8988T (cell line): Measurements from ENCODE around the gene OTUD7B.
"Not testable (repeated sequence)": the region's sequence is repeated elsewhere in the genome, so short reads cannot be mapped to it uniquely, and the experiment has no call there.

ENCODE experiments used
- DNase-seq: peaks from one replicate; pipeline ENCODE4 v3.0.0; 2011

OTUD7B gene

GRCh38 chr1:149942207-149942606, 68.3 kb downstream of the OTUD7B start:
- DNase-seq = peak; percentile 41

DNA sequence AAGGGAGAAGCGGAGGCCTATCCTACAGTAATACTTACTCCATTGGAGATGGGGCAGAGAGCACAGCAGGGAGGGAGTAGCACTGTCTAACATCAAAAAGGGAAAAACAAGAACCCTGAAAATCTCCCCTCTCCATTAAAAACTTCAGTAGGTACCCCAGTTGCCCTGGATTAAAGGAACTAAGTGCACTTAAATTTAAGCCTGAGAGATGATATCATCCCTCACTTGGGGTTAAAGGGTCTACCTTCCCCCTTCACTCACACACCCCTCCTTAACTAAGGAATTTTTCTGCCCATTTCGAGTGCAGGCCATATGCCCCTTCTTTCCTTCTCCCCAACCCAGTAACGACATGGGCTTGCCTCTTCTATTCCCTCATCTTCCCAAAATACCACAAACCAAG, 70.1 kb downstream of the OTUD7B start:
- no peak for DNase-seq

DNA sequence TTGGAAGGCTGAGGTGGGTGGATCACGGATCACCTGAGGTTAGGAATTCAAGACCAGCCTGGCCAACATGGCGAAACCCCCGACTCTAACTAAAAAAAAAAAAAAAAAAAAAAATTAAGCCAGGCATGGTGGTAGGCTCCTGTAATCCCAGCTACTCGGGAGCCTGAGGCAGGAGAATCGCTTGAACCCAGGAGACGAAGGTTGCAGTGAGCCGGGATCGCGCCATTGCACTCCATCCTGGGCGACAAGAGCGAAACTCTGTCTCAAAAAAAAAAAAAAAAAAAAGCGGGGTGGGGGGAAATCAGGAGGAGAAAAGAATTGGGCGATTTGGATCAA, 71.9 kb downstream of the OTUD7B start:
- DNase-seq = not testable (repeated sequence)

DNA sequence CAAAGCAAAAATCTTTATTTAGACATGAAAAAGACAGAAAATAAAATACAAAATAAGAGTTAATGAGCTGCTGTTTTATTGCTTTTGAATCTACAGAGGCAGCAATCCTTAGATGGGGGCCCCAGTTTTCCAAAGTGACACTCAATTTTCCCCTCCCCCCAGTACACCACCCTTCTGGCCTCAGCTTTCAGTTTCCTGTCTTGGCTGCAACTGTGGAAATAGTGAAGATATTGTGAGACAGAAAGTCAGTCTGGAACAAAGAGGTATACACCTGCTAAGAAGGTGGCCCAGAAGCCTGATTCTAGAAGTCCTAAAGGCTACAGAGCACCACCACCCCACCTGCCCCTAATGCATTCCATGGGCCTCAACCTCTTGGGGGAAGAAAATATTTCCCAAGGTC, 72.8 kb downstream of the OTUD7B start:
- no peak for DNase-seq

- DNase-seq = no peak
Observed at GRCh38 chr1:149936992-149937705, 73.4 kb downstream of the OTUD7B start.

GRCh38 chr1:149936170-149936991, 74.1 kb downstream of the OTUD7B start, which contains the start of gene MTMR11:
Gene MTMR11, minus strand, starts transcription at chr1:149936879. Its CDS starts 232 bp downstream, at chr1:149936647.
- DNase-seq = no peak

DNA sequence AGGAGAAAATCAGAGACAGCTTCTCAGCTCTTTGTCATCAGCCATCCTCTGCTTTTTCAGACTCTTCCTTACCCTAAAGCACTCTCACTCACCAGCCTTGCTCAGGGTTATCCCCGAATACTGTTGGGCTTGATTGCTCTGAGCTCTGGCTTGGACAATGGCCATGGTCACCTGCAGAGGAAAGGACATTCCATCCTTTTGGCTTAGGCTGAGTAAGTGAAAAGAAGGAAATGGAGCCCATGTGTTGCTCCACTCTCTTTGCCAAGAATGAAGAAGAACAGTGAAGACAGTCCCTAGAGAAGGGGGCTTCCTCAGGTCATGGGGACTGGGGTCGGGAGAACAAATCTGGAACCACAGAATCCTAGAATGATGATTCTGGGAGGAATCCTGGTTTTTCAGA, 76.2 kb downstream of the OTUD7B start:
- DNase-seq = no peak

- DNase-seq = no peak
Observed at GRCh38 chr1:149933208-149933607, 77.3 kb downstream of the OTUD7B start.

DNA sequence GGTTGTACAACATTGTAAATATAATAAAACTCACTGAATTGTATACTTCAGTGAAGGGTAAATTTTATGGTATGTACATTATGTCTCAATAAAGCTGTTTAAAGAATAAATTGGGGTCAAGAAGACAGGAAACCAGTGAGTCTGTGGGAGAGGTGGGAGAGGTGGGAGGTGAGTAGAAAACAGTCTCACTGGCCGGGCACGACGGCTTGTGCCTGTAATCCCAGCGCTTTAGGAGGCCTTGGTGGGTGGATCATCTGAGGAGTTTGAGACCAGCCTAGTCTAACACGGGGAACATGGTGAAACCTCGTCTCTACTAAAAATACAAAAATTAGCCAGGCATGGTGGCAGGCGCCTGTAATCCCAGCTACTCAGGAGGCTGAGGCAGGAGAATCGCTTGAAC, 78.1 kb downstream of the OTUD7B start:
- no peak for DNase-seq

DNA sequence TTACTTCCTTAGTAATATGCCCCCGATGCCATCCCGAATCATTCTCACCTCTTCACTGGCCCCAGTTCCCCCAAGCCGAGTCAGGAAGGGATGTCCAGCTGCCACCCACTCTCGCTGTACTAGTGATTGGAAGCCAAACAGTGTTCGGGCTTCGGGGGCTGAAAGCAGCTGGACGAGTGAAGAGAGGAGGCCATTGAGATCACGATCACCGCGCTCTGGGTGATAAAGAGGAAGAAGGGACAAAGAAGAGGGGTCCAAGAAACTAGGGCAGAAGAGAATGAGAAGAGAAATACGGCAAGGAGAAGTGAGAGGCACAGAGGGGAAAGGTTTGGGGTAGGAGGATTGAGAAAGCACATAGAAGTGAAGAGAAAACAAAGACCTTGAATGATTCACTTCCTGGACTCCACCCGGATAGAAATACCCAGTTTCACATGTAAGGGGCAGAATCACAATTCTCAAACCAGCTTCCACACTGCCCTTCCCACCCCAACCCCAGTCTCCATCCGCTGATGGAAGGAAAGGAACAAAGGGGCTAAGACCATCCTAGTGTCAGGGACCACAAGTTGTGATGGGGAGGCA, 79.2 kb downstream of the OTUD7B start:
- no peak for DNase-seq

DNA sequence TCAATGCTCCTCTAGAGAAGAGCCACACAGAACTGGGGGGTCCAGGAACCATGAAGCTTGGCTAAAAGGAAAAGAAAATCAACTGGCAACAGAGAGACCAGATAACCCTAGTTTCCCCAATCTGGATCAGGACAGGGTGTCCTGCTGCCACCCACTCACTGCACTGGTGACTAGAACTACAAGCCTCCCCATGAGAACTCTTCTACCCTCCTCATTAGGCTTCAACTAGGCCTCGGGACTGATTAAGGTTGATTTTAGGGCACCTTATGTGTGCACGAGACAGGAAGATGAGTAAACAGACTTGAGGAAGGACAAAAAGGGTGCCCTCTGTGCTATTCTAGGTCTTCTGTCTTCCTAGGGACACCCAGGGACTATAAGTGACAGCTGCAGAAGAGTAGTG, 80.7 kb downstream of the OTUD7B start:
- DNase-seq = no peak

GRCh38 chr1:149928401-149928724, 82.2 kb downstream of the OTUD7B start:
- no peak for DNase-seq

GRCh38 chr1:149927563-149928400, 82.7 kb downstream of the OTUD7B start, which contains the start of gene SF3B4:
Gene SF3B4, minus strand, starts transcription at chr1:149927803. Its CDS starts 44 bp downstream, at chr1:149927759.
- peak; percentile 66 for DNase-seq

DNA sequence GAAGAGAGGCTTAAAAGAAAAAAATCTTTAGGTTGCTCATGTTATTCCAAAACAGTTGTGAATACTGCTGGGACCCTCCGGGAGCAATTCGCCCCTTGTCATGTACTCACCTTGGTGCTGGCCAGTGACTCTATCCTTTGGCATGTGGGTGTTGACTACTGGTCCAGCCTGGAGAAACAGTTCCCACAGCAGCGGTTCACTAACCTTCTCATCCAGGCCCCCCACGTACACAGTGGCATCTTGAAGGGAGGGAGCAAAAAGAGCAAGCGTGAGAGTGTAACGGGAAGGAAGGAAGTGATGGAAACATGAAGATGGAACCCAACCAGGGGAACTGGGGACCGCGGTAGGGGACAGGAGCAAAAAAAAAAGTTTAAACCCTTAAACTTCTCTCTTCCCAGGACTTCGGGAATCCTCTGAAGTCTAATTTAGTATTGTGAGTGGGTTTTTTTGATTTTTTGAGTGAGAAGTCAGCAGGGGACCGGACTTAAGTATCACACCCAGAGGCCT, 83.4 kb downstream of the OTUD7B start:
- no peak for DNase-seq

DNA sequence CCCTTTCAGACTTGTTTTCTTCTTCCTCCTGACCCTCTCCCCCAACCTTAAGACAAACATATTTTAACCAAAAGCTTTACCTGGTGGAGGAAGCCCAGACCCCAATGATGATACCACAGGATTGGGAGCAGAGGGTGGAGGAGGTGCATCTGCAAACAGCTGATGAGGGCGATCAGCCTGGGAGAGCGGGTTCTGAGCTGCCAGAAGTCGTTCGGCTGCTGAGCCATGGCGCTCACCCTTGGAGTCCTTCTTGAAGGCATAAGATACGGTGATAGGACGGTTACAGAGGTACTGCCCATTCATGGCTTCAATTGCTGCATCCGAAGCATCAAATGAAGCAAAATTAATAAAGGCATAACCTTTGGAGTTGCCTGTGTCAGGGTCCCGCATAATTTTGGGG, 84.2 kb downstream of the OTUD7B start:
- DNase-seq = no peak

DNA sequence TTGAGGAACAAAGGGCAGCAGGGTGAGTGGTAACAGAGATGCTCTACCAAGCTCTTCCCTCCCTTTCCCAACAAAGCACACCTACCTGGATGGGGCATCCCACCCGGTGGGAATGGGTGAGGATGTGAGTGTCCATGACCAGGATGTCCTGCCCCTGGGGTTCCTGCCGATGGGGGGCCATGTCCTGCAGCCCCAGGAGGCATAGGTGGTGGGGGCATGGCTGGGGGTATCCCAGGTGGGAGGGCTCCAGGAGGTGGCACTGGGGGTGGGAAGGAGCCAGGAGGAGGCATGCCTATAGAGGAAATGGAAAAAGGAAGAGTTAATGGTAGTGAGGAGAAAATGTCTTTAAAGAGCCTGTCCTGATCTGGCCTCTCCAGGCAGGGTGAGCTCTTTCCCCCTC, 84.8 kb downstream of the OTUD7B start:
- DNase-seq = no peak

- DNase-seq = no peak
Observed at GRCh38 chr1:149925345-149925744, 85.2 kb downstream of the OTUD7B start.

GRCh38 chr1:149923626-149924025, 86.9 kb downstream of the OTUD7B start:
- no peak for DNase-seq

GRCh38 chr1:149917571-149918144, 92.9 kb downstream of the OTUD7B start, which contains the start of gene SV2A:
Gene SV2A, minus strand, starts transcription at chr1:149917844. Its CDS starts 4,004 bp downstream, at chr1:149913840.
- DNase-seq = no peak

- DNase-seq = no peak
Observed at GRCh38 chr1:149916898-149917252, 93.7 kb downstream of the OTUD7B start.

DNA sequence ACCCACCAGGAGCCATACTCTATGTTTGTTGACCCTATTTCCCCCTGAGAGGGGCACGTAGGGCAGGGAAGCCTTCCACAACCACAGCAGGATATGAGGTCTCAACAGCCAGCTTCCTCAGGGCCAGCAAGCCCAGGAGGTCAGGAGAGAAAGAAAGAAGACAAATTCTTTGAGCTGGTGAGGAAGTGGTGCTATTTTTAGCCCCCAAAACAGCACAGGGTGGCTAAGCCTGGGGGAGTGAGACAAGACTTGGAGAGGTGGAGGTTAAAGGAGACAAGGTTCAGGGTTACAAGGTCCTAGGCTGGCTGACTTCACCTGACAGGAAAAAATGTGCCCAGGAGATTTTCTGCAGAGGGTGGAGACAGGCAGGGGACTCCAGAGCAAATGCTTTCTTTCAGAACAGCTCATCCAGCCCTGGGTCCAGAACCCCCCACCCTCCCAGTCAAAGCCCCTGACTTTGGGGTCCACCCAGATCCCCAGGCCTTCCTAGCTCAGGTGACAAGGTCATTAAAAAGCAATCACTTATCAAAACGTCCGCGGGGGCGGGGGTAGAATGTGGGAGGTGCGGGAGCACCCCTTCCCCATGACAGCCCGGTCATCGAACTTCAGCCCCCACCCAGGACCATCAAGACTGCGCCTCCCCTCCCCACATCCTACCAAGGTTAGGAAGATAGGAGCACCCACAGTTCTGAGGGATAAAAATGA, 94.2 kb downstream of the OTUD7B start:
- no peak for DNase-seq
